HepG2 (cell line): ENCODE results near the gene CD109. TPM values are rescaled to one million over a fixed set of nuclear protein-coding genes. Genes with fewer than 3 reads are reported as not detected.

Source experiments
- ATAC-seq: fragments of 200-7000 bp; cut with Tn5 transposase; 3 replicates; pipeline ENCODE4 v1.9.1; 2020; ENCODE audit warnings: mild to moderate bottlenecking, moderate library complexity
- BruUV-seq: library from RNA; stranded (reverse); fragments of 400-500 nt; replicated peaks from 2 replicates; lab custom pipeline; 2021; lab: Mats Ljungman, UMichigan
- CTCF ChIA-PET: fragments of 300-600 bp; formaldehyde crosslinking; extraction: SDS; loops from one replicate; lab custom pipeline; 2021; ENCODE audit warnings: low total read pairs, inconsistent platforms, low intra/inter-chr PET ratio; lab: Yijun Ruan, JAX
- POLR2A ChIA-PET: fragments of 350-600 bp; sonication (Branson Sonifier 250); formaldehyde crosslinking; loops from one replicate; lab custom pipeline; 2020; ENCODE audit warnings: antibody characterized with exemption, inconsistent platforms; lab: Yijun Ruan, JAX
- DNase-seq: peaks from one replicate; pipeline ENCODE4 v3.0.0-alpha.2; 2015; ENCODE audit warnings: low spot score
- FAIRE-seq: peaks from 3 replicates; lab custom pipeline; 2011; peaks lifted over from hg19 to GRCh38; lab: Jason Lieb, UNC
- H2AFZ ChIP-seq: one replicate; pipeline ENCODE4 v1.6.1; 2011; ENCODE audit warnings: low read length, inconsistent platforms
- H3K27ac ChIP-seq: fragments of 300-600 bp; 3 replicates; pipeline ENCODE4 v1.8.0; 2011; ENCODE audit warnings: mixed run types, mild to moderate bottlenecking, mixed read lengths, low read length, inconsistent platforms; ENCODE audit not compliant: insufficient read depth; ENCODE audit errors: extremely low read length
- H3K27me3 ChIP-seq, 2 experiments: fragments of 200-600 bp in 1 of 2; 2 replicates in 1 of 2; 3 replicates in 1 of 2; pipeline versions ENCODE4 v1.6.0 to v1.8.0; 2011; ENCODE audit warnings: low read length in 2 of 2, mild to moderate bottlenecking in 2 of 2, moderate library complexity in 2 of 2, inconsistent platforms in 1 of 2; ENCODE audit not compliant: insufficient read depth in 2 of 2, control insufficient read depth in 1 of 2
- H3K36me3 ChIP-seq, 2 experiments: fragments of 200-600 bp in 1 of 2; replicated peaks in 1 of 2; 2 replicates in 1 of 2; 3 replicates in 1 of 2; pipeline versions ENCODE4 v1.5.1 to v1.8.0; 2011; ENCODE audit warnings: low read length in 2 of 2, inconsistent platforms in 1 of 2; ENCODE audit not compliant: insufficient read depth in 2 of 2, control insufficient read depth in 1 of 2
- H3K4me1 ChIP-seq: 2 replicates; pipeline ENCODE4 v1.5.1; 2012; ENCODE audit warnings: low read length, inconsistent platforms; ENCODE audit not compliant: insufficient read depth
- H3K4me2 ChIP-seq: 2 replicates; pipeline ENCODE4 v1.6.0; 2011; ENCODE audit warnings: low read depth, low read length, inconsistent platforms
- H3K4me3 ChIP-seq, 3 experiments: fragments of 200-600 bp in 1 of 3; sonication (generic), shearing (Covaris generic) in 1 of 3; replicated peaks in 1 of 3; 2 replicates each; pipeline ENCODE4 v1.5.1; 2011 to 2016; ENCODE audit warnings: low read length in 3 of 3, inconsistent platforms in 2 of 3, low read depth in 2 of 3, mild to moderate bottlenecking in 2 of 3, control low read depth in 1 of 3, mixed read lengths in 1 of 3; ENCODE audit not compliant: insufficient read depth in 1 of 3
- H3K79me2 ChIP-seq: one replicate; pipeline ENCODE4 v1.6.1; 2011; ENCODE audit warnings: low read length, inconsistent platforms; ENCODE audit not compliant: insufficient read depth
- H3K9ac ChIP-seq: 2 replicates; pipeline ENCODE4 v1.6.0; 2011; ENCODE audit warnings: mild to moderate bottlenecking, low read depth, low read length, inconsistent platforms; ENCODE audit not compliant: insufficient read depth
- H3K9me3 ChIP-seq: 2 replicates; pipeline ENCODE4 v1.5.1; 2012; ENCODE audit warnings: mild to moderate bottlenecking, low read length
- H4K20me1 ChIP-seq: 2 replicates; pipeline ENCODE4 v1.6.0; 2011; ENCODE audit warnings: inconsistent platforms, mild to moderate bottlenecking, low read length, moderate library complexity; ENCODE audit not compliant: insufficient read depth
- ATF7-NPFF ChIP-seq: sonication (generic); formaldehyde crosslinking; IDR thresholded peaks from 2 replicates; pipeline ENCODE4 v1.8.1; 2023; ENCODE audit warnings: mild to moderate bottlenecking, low read depth, missing genetic modification reagents, moderate library complexity
- NR2F1 ChIP-seq, 2 experiments: fragments of 450-650 bp in 1 of 2; formaldehyde crosslinking in 1 of 2; IDR thresholded peaks; 2 replicates each; pipeline versions ENCODE4 v1.5.0 to v1.6.1; 2016 to 2020; ENCODE audit warnings: mild to moderate bottlenecking in 1 of 2, missing compliant biosample characterization in 1 of 2, missing genetic modification reagents in 1 of 2, moderate library complexity in 1 of 2
- TBX2 ChIP-seq: sonication (generic); formaldehyde crosslinking; IDR thresholded peaks from 2 replicates; pipeline ENCODE4 v1.5.0; 2020; ENCODE audit warnings: missing genetic modification reagents, mild to moderate bottlenecking, borderline replicate concordance
- ZBTB7B ChIP-seq: sonication (generic); formaldehyde crosslinking; IDR thresholded peaks from 2 replicates; pipeline ENCODE4 v1.4.0; 2020; ENCODE audit warnings: missing genetic modification reagents
- ZKSCAN1 ChIP-seq: fragments of 150-350 bp; IDR thresholded peaks from 2 replicates; pipeline ENCODE4 v1.6.1; 2014; ENCODE audit warnings: low read length
- ZNF205 ChIP-seq: IDR thresholded peaks from 2 replicates; pipeline ENCODE4 v1.6.1; 2018; ENCODE audit warnings: missing biosample characterization, missing genetic modification reagents
- ZNF543 ChIP-seq: sonication (generic); formaldehyde crosslinking; IDR thresholded peaks from 2 replicates; pipeline ENCODE4 v1.4.0; 2020; ENCODE audit warnings: mild to moderate bottlenecking, missing genetic modification reagents
- ZNF615 ChIP-seq: sonication (generic); formaldehyde crosslinking; IDR thresholded peaks from 2 replicates; pipeline ENCODE4 v1.5.0; 2020; ENCODE audit warnings: mild to moderate bottlenecking, missing genetic modification reagents, borderline replicate concordance
- ZNF777 ChIP-seq: sonication (generic); formaldehyde crosslinking; IDR thresholded peaks from 2 replicates; pipeline ENCODE4 v1.4.0; 2020; ENCODE audit warnings: missing genetic modification reagents
- in situ Hi-C: cut with HindIII; loops from 2 replicates; pipeline ENCODE4 v1.10.0; 2017; ENCODE audit warnings: low pct_unique_long_range_greater_than_20kb; ENCODE audit not compliant: extremely low pct_ligation_motif_present
- intact Hi-C: fragments of 100-400 bp; cut with micrococcal nuclease; formaldehyde crosslinking; loops from one replicate; pipeline ENCODE4 v1.10.0; 2022; ENCODE audit not compliant: unreplicated experiment
- polyA plus RNA-seq, 8 experiments: library from polyadenylated mRNA; depleted of rRNA in 3 of 8; stranded (reverse) in 7 of 8; unstranded in 1 of 8; fragments of >200 nt; fragmentation: Illumina TruSeq in 4 of 8; extraction: Trizol in 4 of 8; gene quantifications; 2 replicates each; pipeline versions ENCODE4 v1.2.1 to v1.2.3, GENCODE V29; 2011 to 2016; ENCODE audit warnings: low read depth in 4 of 8, missing spikeins in 1 of 8, mixed read lengths in 1 of 8; ENCODE audit not compliant: insufficient read depth in 1 of 8
- total RNA-seq, 5 experiments: library from RNA; depleted of rRNA; stranded (reverse); fragments of >200 nt; fragmentation: Illumina TruSeq; extraction: Trizol; gene quantifications; 2 replicates each; pipeline ENCODE4 v1.2.3, GENCODE V29; 2016; ENCODE audit warnings: low read depth in 1 of 5
- TF ChIP-seq, protein P1 (sequence below): sonication (generic); formaldehyde crosslinking; IDR thresholded peaks from 2 replicates; pipeline ENCODE4 v1.4.0; 2020; ENCODE audit warnings: missing genetic modification reagents, borderline replicate concordance

Gene CD109
- total and polyA plus RNA-seq, 2 of the 13 experiments (the other 11 are each of a cell fraction or from before 2014, with no cell fraction given) = 0.93 to 2.1 TPM

DNA sequence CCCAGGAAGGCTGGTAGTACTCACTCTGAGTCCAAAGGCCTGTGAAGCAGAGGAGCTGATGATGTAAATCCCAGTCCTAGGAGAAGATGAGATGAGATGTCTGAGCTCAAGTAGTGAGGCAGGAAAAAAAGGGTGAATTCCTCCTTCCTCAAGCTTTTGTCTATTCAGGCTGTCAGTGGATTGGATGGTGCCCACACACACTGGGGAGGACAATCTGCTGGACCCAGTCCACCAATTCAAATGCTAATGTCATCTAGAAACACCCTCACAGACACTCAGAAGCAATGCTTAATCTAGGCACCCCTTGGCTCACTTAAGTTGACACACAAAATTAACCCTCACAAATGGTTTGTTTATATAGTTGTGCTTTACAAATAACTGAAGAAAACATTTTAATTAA lies 94.6 kb downstream of the CD109 start:
- Histone ChIP-seq H3K36me3 (no peaks in the 10 kb centered on the region), H4K20me1 (no peaks in the 10 kb centered on the region), H3K4me2 (no peak overlapping the region), H3K27me3 (no peaks in the 10 kb centered on the region), H3K79me2 (no peaks in the 10 kb centered on the region), H3K27ac (no peak overlapping the region), H3K9ac (no peak overlapping the region), H3K4me1 (peaks cover 15% of the 10 kb centered on the region), H3K4me3 (no peak overlapping the region), H3K9me3 (no peaks in the 10 kb centered on the region), H2AFZ (no peak overlapping the region)
- BruUV-seq = no TSS peak
- intact Hi-C loops = no loop called here
- CTCF ChIA-PET = no interaction called here
- ATAC-seq (no peak), FAIRE-seq (no peak), DNase-seq (no peak)
- TF ChIP-seq ZKSCAN1 (no peak), ZNF543 (no peak), NR2F1 (CRISPR knock-in tag; IDR thresholded peaks at IDR 0.05) (no peak), TBX2 (no peak), ZNF777 (no peak), ZBTB7B (CRISPR knock-in tag) (no peak), ZNF205 (CRISPR knock-in tag) (no peak), ATF7-NPFF (CRISPR knock-in tag) (no peak), ZNF615 (CRISPR knock-in tag) (no peak)
- TF ChIP-seq, protein P1, sequence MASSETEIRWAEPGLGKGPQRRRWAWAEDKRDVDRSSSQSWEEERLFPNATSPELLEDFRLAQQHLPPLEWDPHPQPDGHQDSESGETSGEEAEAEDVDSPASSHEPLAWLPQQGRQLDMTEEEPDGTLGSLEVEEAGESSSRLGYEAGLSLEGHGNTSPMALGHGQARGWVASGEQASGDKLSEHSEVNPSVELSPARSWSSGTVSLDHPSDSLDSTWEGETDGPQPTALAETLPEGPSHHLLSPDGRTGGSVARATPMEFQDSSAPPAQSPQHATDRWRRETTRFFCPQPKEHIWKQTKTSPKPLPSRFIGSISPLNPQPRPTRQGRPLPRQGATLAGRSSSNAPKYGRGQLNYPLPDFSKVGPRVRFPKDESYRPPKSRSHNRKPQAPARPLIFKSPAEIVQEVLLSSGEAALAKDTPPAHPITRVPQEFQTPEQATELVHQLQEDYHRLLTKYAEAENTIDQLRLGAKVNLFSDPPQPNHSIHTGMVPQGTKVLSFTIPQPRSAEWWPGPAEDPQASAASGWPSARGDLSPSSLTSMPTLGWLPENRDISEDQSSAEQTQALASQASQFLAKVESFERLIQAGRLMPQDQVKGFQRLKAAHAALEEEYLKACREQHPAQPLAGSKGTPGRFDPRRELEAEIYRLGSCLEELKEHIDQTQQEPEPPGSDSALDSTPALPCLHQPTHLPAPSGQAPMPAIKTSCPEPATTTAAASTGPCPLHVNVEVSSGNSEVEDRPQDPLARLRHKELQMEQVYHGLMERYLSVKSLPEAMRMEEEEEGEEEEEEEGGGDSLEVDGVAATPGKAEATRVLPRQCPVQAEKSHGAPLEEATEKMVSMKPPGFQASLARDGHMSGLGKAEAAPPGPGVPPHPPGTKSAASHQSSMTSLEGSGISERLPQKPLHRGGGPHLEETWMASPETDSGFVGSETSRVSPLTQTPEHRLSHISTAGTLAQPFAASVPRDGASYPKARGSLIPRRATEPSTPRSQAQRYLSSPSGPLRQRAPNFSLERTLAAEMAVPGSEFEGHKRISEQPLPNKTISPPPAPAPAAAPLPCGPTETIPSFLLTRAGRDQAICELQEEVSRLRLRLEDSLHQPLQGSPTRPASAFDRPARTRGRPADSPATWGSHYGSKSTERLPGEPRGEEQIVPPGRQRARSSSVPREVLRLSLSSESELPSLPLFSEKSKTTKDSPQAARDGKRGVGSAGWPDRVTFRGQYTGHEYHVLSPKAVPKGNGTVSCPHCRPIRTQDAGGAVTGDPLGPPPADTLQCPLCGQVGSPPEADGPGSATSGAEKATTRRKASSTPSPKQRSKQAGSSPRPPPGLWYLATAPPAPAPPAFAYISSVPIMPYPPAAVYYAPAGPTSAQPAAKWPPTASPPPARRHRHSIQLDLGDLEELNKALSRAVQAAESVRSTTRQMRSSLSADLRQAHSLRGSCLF = no peak
- in situ Hi-C loops = no loop called here
- POLR2A ChIA-PET = no interaction called here
